ENCODE results near the gene INSIG1.
A peak's percentile ranks its signal among the peaks of the same experiment; 100 is the strongest.

INSIG1 gene

GRCh38 chr7:155297517-155298287 lies at the start of gene INSIG1:
TSS of gene INSIG1 (plus strand) at chr7:155297878. CDS start at chr7:155298286, 408 bp downstream.
- DNase-seq (ENCODE audit: low read depth) = no peak

- no peak for DNase-seq (ENCODE audit: low read depth)
Measured at GRCh38 chr7:155248366-155248756, 49.3 kb upstream of the INSIG1 start.

- DNase-seq (ENCODE audit: low read depth) = no peak
Measured at GRCh38 chr7:155251831-155252230, 45.8 kb upstream of the INSIG1 start.

GRCh38 chr7:155252444-155252887 lies 45.2 kb upstream of the INSIG1 start:
- no peak for DNase-seq (ENCODE audit: low read depth)

GRCh38 chr7:155252892-155253501 lies 44.7 kb upstream of the INSIG1 start:
- no peak for DNase-seq (ENCODE audit: low read depth)

- no peak for DNase-seq (ENCODE audit: low read depth)
Measured at GRCh38 chr7:155254018-155254417, 43.7 kb upstream of the INSIG1 start.

GRCh38 chr7:155255071-155255470 lies 42.6 kb upstream of the INSIG1 start:
- DNase-seq (ENCODE audit: low read depth) = no peak

GRCh38 chr7:155255621-155256020 lies 42.1 kb upstream of the INSIG1 start:
- no peak for DNase-seq (ENCODE audit: low read depth)

- no peak for DNase-seq (ENCODE audit: low read depth)
Measured at GRCh38 chr7:155256081-155256760, 41.5 kb upstream of the INSIG1 start.

GRCh38 chr7:155256761-155257481 lies 40.8 kb upstream of the INSIG1 start:
- DNase-seq (ENCODE audit: low read depth) = no peak

GRCh38 chr7:155257482-155258225 lies 40.0 kb upstream of the INSIG1 start:
- DNase-seq (ENCODE audit: low read depth) = peak; percentile 33

- peak; percentile 49 for DNase-seq (ENCODE audit: low read depth)
Measured at GRCh38 chr7:155258226-155258560, 39.5 kb upstream of the INSIG1 start.

- DNase-seq (ENCODE audit: low read depth) = no peak
Measured at GRCh38 chr7:155259866-155260497, 37.7 kb upstream of the INSIG1 start.

- no peak for DNase-seq (ENCODE audit: low read depth)
Measured at GRCh38 chr7:155260498-155260872, 37.2 kb upstream of the INSIG1 start.

GRCh38 chr7:155261031-155261985 lies 36.4 kb upstream of the INSIG1 start:
- DNase-seq (ENCODE audit: low read depth) = no peak

GRCh38 chr7:155262031-155262430 lies 35.6 kb upstream of the INSIG1 start:
- DNase-seq (ENCODE audit: low read depth) = no peak

GRCh38 chr7:155263051-155263450 lies 34.6 kb upstream of the INSIG1 start:
- DNase-seq (ENCODE audit: low read depth) = no peak

- DNase-seq (ENCODE audit: low read depth) = no peak
Measured at GRCh38 chr7:155263581-155264143, 34.0 kb upstream of the INSIG1 start.

- no peak for DNase-seq (ENCODE audit: low read depth)
Measured at GRCh38 chr7:155265144-155265543, 32.5 kb upstream of the INSIG1 start.

GRCh38 chr7:155265961-155266360 lies 31.7 kb upstream of the INSIG1 start:
- DNase-seq (ENCODE audit: low read depth) = no peak
